SK-N-DZ (cell line): ENCODE data around the gene LNP1.
A peak's percentile ranks its signal among the peaks of the same experiment; 100 is the strongest.
"Not testable (repeated sequence)": the region's sequence is repeated elsewhere in the genome, so short reads cannot be mapped to it uniquely, and the experiment has no call there.

Experiments
- DNase-seq: peaks from one replicate; pipeline ENCODE4 v3.0.0-alpha.2; 2015; ENCODE audit warnings: low spot score

Gene LNP1

DNA sequence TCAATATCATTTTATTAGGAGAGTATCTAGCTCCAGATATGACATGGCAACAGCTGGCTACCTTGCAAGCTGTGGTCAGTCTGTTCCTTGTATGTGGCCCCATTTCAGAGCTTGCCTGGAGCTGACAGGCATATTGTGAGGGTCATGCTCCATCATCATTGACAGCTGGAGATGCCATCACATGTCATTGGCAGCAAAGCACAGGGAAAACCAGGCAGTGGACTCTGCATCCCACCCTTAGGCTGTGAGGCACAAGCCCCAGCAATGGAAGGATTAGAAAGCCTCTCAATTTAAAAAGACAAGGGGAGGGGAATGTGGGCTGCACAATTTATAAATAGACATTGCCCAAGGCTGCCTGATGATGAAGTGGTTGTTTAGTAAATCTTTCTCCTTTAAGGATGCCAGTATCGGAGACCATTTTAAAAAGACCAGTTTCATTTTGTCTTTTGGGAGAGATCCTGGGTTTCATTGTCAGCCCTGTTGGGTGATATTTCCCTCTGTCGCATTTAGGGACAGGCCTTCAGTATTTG, 27.9 kb downstream of the LNP1 start:
- no peak for DNase-seq

- no peak for DNase-seq
These were observed 35.6 kb downstream of the LNP1 start for GRCh38 chr3:100436951-100437350.

GRCh38 chr3:100437721-100438622, 36.6 kb downstream of the LNP1 start:
- no peak for DNase-seq

DNA sequence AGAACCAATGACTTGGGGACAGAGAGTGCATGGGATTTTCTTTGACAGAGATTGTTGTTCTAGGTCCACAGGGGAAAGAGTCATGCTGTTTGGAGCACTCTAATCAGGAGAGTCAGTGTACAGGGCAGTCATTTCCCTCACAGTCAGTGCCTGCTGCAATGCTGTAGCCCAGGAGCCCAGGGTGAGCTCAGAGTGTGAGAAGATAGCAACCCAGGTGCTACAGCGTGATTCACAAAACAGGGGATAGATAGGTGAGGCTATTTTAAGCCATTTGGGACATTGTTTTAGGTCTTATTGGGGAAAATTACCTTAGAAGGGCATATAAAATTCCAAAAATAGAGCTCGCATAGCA, 37.3 kb downstream of the LNP1 start:
- no peak for DNase-seq

DNA sequence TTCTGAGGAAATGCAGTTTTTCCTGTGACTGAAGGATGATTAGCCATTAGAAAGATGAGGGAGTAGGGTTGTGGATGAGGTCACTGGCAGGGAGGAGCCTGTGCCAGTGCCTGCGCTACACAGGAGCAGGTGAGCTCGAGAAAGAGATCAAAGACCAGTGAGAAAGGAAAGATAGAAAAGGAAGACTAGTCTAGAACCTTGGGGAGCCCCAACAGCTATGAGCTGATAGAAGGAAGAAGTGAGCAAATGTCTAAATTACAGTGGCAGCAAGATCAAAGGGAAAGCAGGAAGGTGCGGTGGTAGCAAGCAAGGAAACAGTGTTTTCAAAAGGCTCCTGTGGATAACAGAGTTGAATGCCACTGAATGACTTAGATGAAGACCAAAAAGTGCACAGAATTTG, 39.6 kb downstream of the LNP1 start:
- no peak for DNase-seq

GRCh38 chr3:100443690-100444089, 42.4 kb downstream of the LNP1 start:
- DNase-seq = no peak

DNA sequence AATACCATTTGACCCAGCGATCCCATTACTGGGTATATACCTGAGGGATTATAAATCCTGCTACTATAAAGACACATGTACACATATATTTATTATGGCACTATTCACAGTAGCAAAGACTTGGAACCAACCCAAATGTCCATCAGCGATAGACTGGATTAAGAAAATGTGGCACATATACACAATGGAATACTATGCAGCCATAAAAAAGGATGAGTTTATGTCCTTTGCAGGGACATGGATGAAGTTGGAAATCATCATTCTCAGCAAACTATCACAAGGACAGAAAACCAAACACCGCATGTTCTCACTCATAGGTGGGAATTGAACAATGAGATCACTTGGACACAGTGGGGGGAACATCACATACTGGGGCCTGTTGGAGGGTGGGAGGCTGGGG, 45.7 kb downstream of the LNP1 start:
- DNase-seq = not testable (repeated sequence)

GRCh38 chr3:100448079-100448478, 46.7 kb downstream of the LNP1 start:
- DNase-seq = no peak

- no peak for DNase-seq
These were observed 47.9 kb downstream of the LNP1 start for GRCh38 chr3:100449214-100449613.

GRCh38 chr3:100454677-100455076, 53.3 kb downstream of the LNP1 start:
- DNase-seq = no peak

DNA sequence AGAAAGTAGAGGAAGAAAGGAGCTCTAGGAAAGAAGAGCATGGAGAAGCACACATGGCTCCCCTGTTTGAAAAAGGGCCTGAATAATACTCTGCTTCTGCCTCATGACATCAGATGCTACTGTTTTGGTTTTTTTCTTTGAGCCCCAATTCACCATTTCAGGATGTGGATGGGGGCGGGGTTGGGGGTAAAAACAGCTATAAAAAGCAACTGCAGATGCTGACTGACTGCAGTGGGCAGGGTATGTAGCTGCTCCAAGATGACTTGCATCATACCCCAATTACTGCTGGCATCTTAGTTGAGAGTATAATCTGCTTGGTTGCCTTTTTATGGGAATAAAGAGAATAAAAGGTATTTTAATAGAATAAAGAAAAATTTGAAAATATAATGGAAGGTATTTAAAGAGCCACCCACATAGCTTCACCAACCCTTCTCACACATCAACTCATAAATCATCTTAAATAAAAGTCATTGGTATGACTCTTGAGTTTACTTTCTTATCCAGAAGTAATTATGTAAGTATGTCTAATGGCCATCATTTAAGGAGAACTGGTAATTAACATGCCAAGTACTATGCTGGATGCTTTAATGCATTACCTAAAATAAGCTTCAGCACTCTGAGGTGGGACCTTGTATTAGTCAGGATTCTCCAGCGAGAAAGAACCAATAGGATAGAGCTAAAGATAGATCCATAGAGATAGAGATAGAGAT, 54.7 kb downstream of the LNP1 start:
- DNase-seq = no peak

DNA sequence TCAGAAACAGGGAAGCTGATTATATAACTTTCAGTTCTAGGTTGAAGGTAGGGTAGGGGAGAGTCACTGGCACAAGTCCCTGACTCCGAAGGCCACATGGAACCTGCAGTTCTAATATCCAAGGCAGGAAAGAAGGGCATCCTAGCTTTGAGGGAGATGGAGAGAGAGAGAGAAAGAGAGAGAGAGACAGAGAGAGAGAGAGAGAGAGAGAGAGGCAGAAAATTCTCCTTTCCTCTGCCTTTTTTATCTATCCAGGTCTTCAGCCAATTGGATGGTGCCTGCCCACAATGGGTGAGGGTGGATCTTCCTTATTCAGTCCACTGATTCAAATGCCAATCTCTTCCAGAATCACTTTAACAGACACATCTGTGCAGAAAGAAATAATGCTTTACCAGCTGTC, 55.4 kb downstream of the LNP1 start:
- DNase-seq = no peak

DNA sequence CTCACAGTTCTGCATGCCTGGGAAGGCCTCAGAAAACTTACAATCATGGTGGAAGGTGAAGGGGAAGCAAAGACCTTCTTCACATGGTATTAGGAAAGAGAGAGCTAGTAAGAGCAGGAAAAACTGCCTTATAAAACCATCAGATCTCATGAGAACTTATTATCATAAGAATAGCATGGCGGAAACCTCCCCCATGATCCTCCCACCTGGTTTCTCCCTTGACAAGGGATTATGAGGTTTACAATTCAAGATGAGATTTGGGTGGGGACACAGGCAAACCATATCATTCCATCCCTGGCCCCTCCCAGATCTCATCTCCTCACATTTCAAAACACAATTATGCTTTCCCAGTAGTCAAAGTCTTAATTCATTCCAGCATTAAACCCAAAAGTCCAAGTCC, 56.5 kb downstream of the LNP1 start:
- DNase-seq = no peak

DNA sequence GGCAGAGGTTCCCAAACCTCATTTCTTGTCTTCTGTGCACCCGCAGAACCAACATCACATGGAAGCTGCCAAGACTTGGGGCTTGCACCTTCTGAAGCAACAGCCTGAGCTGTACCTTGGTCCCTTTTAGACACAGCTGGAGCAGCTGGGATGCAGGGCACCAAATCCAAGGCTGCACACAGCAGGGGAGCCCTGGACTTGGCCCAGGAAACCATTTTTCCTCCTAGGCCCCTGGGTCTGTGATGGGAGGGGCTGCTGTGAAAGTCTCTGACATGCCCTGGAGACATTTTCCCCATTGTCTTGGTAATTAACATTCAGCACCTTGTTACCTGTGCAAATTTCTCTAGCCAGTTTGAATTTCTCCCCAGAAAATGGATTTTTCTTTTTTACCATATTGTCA, 57.5 kb downstream of the LNP1 start:
- DNase-seq = no peak

GRCh38 chr3:100463002-100463401, 61.7 kb downstream of the LNP1 start:
- DNase-seq = peak; percentile 54

GRCh38 chr3:100463646-100464155, 62.4 kb downstream of the LNP1 start:
- DNase-seq = no peak

- DNase-seq = no peak
These were observed 64.8 kb downstream of the LNP1 start for GRCh38 chr3:100465892-100466777.

DNA sequence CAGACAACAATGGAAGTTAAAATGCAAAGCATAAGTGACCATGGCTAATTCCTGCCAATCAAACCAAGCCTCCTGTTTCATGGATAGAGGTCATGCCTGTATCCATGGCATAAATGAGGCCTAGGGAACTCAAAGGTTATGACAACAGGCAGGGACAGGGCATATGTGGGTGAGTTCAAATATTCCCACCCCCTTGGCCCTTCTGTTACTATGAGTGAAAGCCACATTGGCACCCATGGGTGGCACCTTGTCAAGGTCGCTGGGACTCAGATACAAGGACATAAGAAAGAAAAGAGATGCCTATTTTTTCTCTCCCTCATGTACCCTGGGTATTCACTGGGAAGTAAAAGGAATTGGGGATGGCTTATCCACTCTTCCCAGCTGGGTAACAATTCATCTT, 65.8 kb downstream of the LNP1 start:
- DNase-seq = no peak

DNA sequence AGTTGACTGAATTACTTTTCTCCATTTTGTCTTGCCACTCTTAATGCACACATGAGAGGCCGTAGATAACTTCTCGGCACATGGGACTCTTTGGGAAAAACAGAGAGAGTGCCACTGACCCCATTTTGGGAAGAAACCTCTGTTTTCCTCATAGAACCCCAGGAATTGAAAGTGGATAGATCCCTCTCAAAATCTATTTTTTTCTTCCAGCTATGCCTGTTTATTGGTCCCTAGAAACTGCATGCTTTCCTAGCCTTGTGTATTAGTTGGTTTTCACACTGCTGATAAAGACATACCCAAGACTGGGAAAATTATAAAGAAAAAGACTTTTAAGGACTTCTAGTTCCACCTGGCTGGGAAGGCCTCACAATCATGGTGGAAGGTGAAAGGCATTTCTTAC, 67.3 kb downstream of the LNP1 start:
- no peak for DNase-seq

GRCh38 chr3:100470951-100471350, 69.6 kb downstream of the LNP1 start:
- DNase-seq = no peak

GRCh38 chr3:100471444-100471843, 70.1 kb downstream of the LNP1 start:
- no peak for DNase-seq
